ENCODE data around the gene ADH1C.

Gene ADH1C

GRCh38 chr4:99293357-99293756 lies 59.2 kb downstream of the ADH1C start:
- DNase-seq: no peak

GRCh38 chr4:99290848-99291786 lies 61.4 kb downstream of the ADH1C start, which contains the start of gene ADH1A:
Gene ADH1A, minus strand, starts transcription at chr4:99290985. Its CDS starts 71 bp downstream, at chr4:99290914.
- DNase-seq: no peak
